SK-N-SH (cell line): ENCODE measurements around the gene SLC12A5. TPM values are rescaled to one million over a fixed set of nuclear protein-coding genes. Genes with fewer than 3 reads are reported as not detected.

Experiments used
- CTCF ChIA-PET: fragments of 300-600, 350-600 bp; formaldehyde crosslinking; extraction: SDS; loops from one replicate; lab custom pipeline; 2021; lab: Yijun Ruan, JAX
- POLR2A ChIA-PET: fragments of 350-600 bp; sonication (Branson Sonifier 250); formaldehyde crosslinking; extraction: SDS; loops from one replicate; lab custom pipeline; 2020; ENCODE audit warnings: antibody characterized with exemption, inconsistent platforms; lab: Yijun Ruan, JAX
- DNase-seq: peaks from one replicate; pipeline ENCODE4 v3.0.0; 2012
- H2AFZ ChIP-seq: fragments of 200-600 bp; sonication (generic); 2 replicates; pipeline ENCODE4 v1.8.1; 2016; ENCODE audit warnings: antibody characterized with exemption, mild to moderate bottlenecking, low read depth
- H3F3A ChIP-seq: fragments of 200-600 bp; sonication (generic); replicated peaks from 2 replicates; pipeline ENCODE3; 2016; ENCODE audit warnings: antibody characterized with exemption, mild to moderate bottlenecking; ENCODE audit not compliant: insufficient read depth
- H3K27ac ChIP-seq, 2 experiments: fragments of 200-500 bp in 1 of 2; fragments of 200-600 bp in 1 of 2; sonication (Bioruptor generic) in 1 of 2; sonication (generic), shearing (Covaris generic) in 1 of 2; 2 replicates each; pipeline versions ENCODE4 v1.5.1 to v1.6.1; 2014 to 2016; ENCODE audit warnings: low read depth in 2 of 2, inconsistent platforms in 1 of 2, low read length in 1 of 2, mild to moderate bottlenecking in 1 of 2, mixed read lengths in 1 of 2
- H3K27me3 ChIP-seq: fragments of 200-600 bp; sonication (generic), shearing (Covaris generic); 2 replicates; pipeline ENCODE4 v1.6.1; 2016; ENCODE audit warnings: mixed run types; ENCODE audit not compliant: insufficient read depth
- H3K36me3 ChIP-seq, 2 experiments: fragments of 200-500 bp in 1 of 2; fragments of 200-600 bp in 1 of 2; sonication (Bioruptor generic) in 1 of 2; sonication (generic) in 1 of 2; replicated peaks in 1 of 2; 2 replicates each; pipeline versions ENCODE3 to v1.5.1; 2014 to 2016; ENCODE audit warnings: low read length in 1 of 2, mild to moderate bottlenecking in 1 of 2; ENCODE audit not compliant: insufficient read depth in 2 of 2, control insufficient read depth in 1 of 2
- H3K4me1 ChIP-seq, 2 experiments: fragments of 200-500 bp in 1 of 2; fragments of 200-600 bp in 1 of 2; sonication (Bioruptor generic) in 1 of 2; sonication (generic), shearing (Covaris generic) in 1 of 2; 2 replicates each; pipeline versions ENCODE4 v1.5.1 to v1.6.1; 2014 to 2016; ENCODE audit warnings: low read depth in 1 of 2, low read length in 1 of 2, mixed run types in 1 of 2; ENCODE audit not compliant: insufficient read depth in 2 of 2, control insufficient read depth in 1 of 2
- H3K4me2 ChIP-seq: fragments of 200-600 bp; sonication (generic), shearing (Covaris generic); 2 replicates; pipeline ENCODE4 v1.6.1; 2017; ENCODE audit warnings: mixed run types
- H3K4me3 ChIP-seq, 2 experiments: fragments of 200-500 bp in 1 of 2; fragments of 200-600 bp in 1 of 2; sonication (Bioruptor generic) in 1 of 2; sonication (generic), shearing (Covaris generic) in 1 of 2; 2 replicates each; pipeline versions ENCODE4 v1.5.1 to v1.8.1; 2014 to 2016; ENCODE audit warnings: low read depth in 2 of 2, inconsistent platforms in 1 of 2, low read length in 1 of 2, mild to moderate bottlenecking in 1 of 2, mixed read lengths in 1 of 2, moderate library complexity in 1 of 2
- H3K79me2 ChIP-seq: fragments of 200-600 bp; sonication (generic); 2 replicates; pipeline ENCODE4 v1.8.1; 2017; ENCODE audit warnings: mild to moderate bottlenecking; ENCODE audit not compliant: insufficient read depth
- H3K9ac ChIP-seq: fragments of 200-600 bp; sonication (generic); 2 replicates; pipeline ENCODE4 v1.6.1; 2017; ENCODE audit warnings: mixed run types
- H3K9me2 ChIP-seq: fragments of 200-600 bp; sonication (generic); 2 replicates; pipeline ENCODE4 v1.6.1; 2017; ENCODE audit warnings: mixed run types
- H3K9me3 ChIP-seq: fragments of 200-600 bp; sonication (generic); 2 replicates; pipeline ENCODE4 v1.6.1; 2017; ENCODE audit warnings: mixed run types, mild to moderate bottlenecking, moderate library complexity
- H4K20me1 ChIP-seq: fragments of 200-600 bp; sonication (generic); 2 replicates; pipeline ENCODE4 v1.6.1; 2017; ENCODE audit warnings: mild to moderate bottlenecking, mixed run types; ENCODE audit not compliant: insufficient read depth
- CTCF ChIP-seq: fragments of 200-600 bp; sonication (generic); IDR thresholded peaks from 2 replicates; pipeline ENCODE4 v1.6.1; 2017; ENCODE audit warnings: antibody characterized with exemption, mild to moderate bottlenecking, moderate library complexity
- ELF1 ChIP-seq: IDR thresholded peaks from 2 replicates; pipeline ENCODE4 v1.4.0; 2012
- EP300 ChIP-seq, 2 experiments: IDR thresholded peaks; 2 replicates each; pipeline versions ENCODE4 v1.4.0 to v1.6.1; 2012; ENCODE audit warnings: borderline replicate concordance in 1 of 2, low read depth in 1 of 2, low read length in 1 of 2
- FOXJ3 ChIP-seq: sonication (generic); formaldehyde crosslinking; IDR thresholded peaks from 2 replicates; pipeline ENCODE4 v1.5.1; 2020; ENCODE audit warnings: mild to moderate bottlenecking, missing genetic modification reagents
- FOXM1 ChIP-seq: IDR thresholded peaks from 2 replicates; pipeline ENCODE4 v1.4.0; 2012; ENCODE audit warnings: low read depth, mild to moderate bottlenecking
- GATA2 ChIP-seq: sonication (generic); formaldehyde crosslinking; IDR thresholded peaks from 2 replicates; pipeline ENCODE4 v1.5.0; 2020; ENCODE audit warnings: mild to moderate bottlenecking, missing genetic modification reagents
- JUND ChIP-seq: IDR thresholded peaks from 2 replicates; pipeline ENCODE4 v1.4.0; 2012
- MAX ChIP-seq: IDR thresholded peaks from 2 replicates; pipeline ENCODE4 v1.4.0; 2012; ENCODE audit warnings: low read depth
- MEF2A ChIP-seq: IDR thresholded peaks from 2 replicates; pipeline ENCODE4 v1.4.0; 2012; ENCODE audit warnings: low read depth, borderline replicate concordance
- PBX3 ChIP-seq: IDR thresholded peaks from 2 replicates; pipeline ENCODE4; 2012
- REST ChIP-seq: IDR thresholded peaks from 2 replicates; pipeline ENCODE4 v1.6.1; 2012; ENCODE audit warnings: mild to moderate bottlenecking, low read depth, low read length, moderate library complexity
- SIN3A ChIP-seq: IDR thresholded peaks from 2 replicates; pipeline ENCODE4 v1.6.1; 2012; ENCODE audit warnings: low read depth, mild to moderate bottlenecking, low read length, moderate library complexity, borderline replicate concordance
- TAF1 ChIP-seq: IDR thresholded peaks from 2 replicates; pipeline ENCODE4 v1.6.1; 2012; ENCODE audit warnings: low read depth, mild to moderate bottlenecking, low read length, moderate library complexity, borderline replicate concordance
- WGBS: methylation state at CpG from one replicate; pipeline ENCODE4 v1.1.6; 2017; ENCODE audit warnings: low lambda C conversion rate; 5-methylcytosine and 5-hydroxymethylcytosine counted together
- polyA plus RNA-seq, 3 experiments: library from polyadenylated mRNA; depleted of rRNA; stranded (reverse); fragments of >200 nt; gene quantifications; 2 replicates each; pipeline ENCODE4 v1.2.3, GENCODE V29; 2012

The SLC12A5 gene
- polyA plus RNA-seq, 1 of the 3 experiments (the other 2 are of a cell fraction), result 19.9 TPM

GRCh38 chr20:46040902-46041535, 12.0 kb downstream of the SLC12A5 start:
- Histone ChIP-seq H3K9me3 (no peaks in the 10 kb centered on the region), H3K27ac (no peak overlapping the region), H3K27me3 (no peaks in the 10 kb centered on the region), H3K4me2 (no peak overlapping the region), H3F3A (no peaks in the 10 kb centered on the region), H2AFZ (no peak overlapping the region), H3K4me3 (no peak overlapping the region), H3K9ac (no peak overlapping the region), H3K79me2 (no peaks in the 10 kb centered on the region), H3K36me3 (no peaks in the 10 kb centered on the region), H4K20me1 (no peaks in the 10 kb centered on the region; the same call in 1 of the 2 replicates), H3K4me1 (no peaks in the 10 kb centered on the region), H3K9me2 (no peaks in the 10 kb centered on the region)
- ChIA-PET POLR2A (no interaction called here), CTCF (no interaction called here)
- 59% methylated on average over 18 of the region's 18 CpGs for WGBS
- DNase-seq, result no peak
- TF ChIP-seq MAX (no peak), EP300 (IDR thresholded peaks at IDR 0.05; ENCODE audit: borderline replicate concordance in 1 of 2, low read depth in 1 of 2, low read length in 1 of 2) (no peak), CTCF (no peak), PBX3 (no peak), TAF1 (no peak), MEF2A (no peak), REST (peak; percentile 96), FOXM1 (no peak)

GRCh38 chr20:46043556-46043955, 14.5 kb downstream of the SLC12A5 start:
- TF ChIP-seq TAF1 (no peak), JUND (no peak), SIN3A (no peak), ELF1 (no peak), GATA2 (CRISPR knock-in tag) (no peak), FOXJ3 (CRISPR knock-in tag) (no peak), CTCF (no peak)
- no peak overlapping the region for H3K27ac ChIP-seq
- H3K36me3 ChIP-seq, result no peaks in the 10 kb centered on the region
- WGBS, result 26% methylated on average over 7 of the region's 7 CpGs
- H4K20me1 ChIP-seq, result no peaks in the 10 kb centered on the region; the same call in 1 of the 2 replicates
- no peaks in the 10 kb centered on the region for H3F3A ChIP-seq
- CTCF ChIA-PET, result interaction anchor here (1.1 to 1.5 kb wide), 2 partner anchors 45 to 74 kb away, joined by 3 read pairs; no protein-coding TSS in a partner anchor
- H3K79me2 ChIP-seq, result no peaks in the 10 kb centered on the region
- no peak overlapping the region for H3K4me2 ChIP-seq
- H3K9me3 ChIP-seq, result no peaks in the 10 kb centered on the region
- H3K9me2 ChIP-seq, result no peaks in the 10 kb centered on the region
- no peak overlapping the region for H3K4me3 ChIP-seq
- H3K9ac ChIP-seq, result no peak overlapping the region
- no peaks in the 10 kb centered on the region for H3K27me3 ChIP-seq
- H3K4me1 ChIP-seq, result no peaks in the 10 kb centered on the region
- no peak overlapping the region for H2AFZ ChIP-seq
- POLR2A ChIA-PET, result no interaction called here
- DNase-seq, result no peak
